Activated CD8-positive, alpha-beta memory T cell treated with anti-CD3 and anti-CD28 coated beads for 4 hours (primary cell): Measurements from ENCODE around the gene CPLANE2.
"Not testable (repeated sequence)": the region's sequence is repeated elsewhere in the genome, so short reads cannot be mapped to it uniquely, and the experiment has no call there.

ENCODE experiments used
- DNase-seq, 2 donors: peaks; one replicate each; pipeline ENCODE4 v3.0.0-alpha.2; 2020; ENCODE audit warnings: low read depth in 2 of 2

The CPLANE2 gene

DNA sequence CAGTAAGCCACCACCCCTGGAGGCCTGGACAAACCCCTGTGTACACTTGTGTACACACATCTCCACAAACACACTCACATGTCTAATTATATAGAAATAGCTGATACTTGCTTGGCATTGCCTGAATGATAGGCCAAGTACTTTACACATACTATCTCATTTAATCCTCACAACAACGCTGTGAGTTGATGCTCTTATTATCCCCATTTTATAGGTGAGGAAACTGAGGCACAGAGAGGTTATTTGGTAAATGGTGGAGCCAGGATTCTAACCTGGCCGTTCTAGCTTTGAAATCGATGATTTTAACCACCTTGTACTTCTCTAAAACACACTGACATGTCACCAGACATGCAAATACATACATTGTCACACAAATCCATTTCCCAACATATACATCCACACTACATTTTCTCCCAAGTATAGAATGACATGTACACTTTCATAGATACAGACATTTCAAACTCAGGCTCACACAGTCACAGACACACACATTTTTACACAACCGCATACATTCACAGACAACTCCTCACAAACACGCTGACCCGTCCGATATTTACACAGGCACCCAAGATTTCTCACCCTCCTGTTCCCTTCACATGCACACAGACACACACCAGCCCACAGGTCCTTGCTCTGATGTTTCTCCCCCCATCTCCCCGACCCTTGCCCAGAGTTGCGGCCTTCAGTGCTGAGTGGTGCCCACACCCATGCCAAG, 27.7 kb downstream of the CPLANE2 start:
- no peak for DNase-seq

DNA sequence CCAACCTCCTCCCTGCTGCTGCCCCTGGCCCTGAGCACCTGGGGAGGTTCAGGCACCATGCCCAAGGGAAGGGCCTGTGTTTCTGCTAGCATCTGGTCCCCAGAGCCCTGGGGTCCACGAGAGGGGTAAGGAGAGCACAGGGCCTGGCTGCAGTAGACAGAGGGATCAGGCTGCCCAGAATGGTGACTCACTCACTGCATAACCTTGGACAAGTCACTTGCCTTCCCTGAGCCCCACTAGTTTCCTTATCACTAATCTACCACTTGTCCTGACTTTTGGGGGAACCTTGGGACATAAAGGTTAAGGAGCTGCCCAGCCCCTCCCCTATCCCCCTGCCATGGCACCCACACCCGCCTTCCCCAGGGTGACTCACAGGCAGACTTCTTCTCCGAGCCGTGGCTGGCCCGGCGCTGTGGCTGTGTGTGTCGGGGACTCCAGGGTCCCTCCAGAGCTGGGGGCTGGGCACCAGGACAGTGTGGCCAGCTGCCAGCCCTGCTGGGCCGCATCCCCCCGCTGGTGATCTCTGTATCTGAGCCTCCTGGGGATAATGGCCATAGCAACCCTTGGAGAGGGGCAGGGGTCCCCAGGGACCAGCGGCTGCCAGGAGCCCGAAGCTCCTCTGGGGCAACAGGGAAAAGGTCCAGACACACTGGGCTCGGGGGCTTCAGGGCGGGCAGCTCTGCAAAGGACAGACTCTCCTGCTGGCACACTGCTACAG, 28.6 kb downstream of the CPLANE2 start:
- DNase-seq = no peak

DNA sequence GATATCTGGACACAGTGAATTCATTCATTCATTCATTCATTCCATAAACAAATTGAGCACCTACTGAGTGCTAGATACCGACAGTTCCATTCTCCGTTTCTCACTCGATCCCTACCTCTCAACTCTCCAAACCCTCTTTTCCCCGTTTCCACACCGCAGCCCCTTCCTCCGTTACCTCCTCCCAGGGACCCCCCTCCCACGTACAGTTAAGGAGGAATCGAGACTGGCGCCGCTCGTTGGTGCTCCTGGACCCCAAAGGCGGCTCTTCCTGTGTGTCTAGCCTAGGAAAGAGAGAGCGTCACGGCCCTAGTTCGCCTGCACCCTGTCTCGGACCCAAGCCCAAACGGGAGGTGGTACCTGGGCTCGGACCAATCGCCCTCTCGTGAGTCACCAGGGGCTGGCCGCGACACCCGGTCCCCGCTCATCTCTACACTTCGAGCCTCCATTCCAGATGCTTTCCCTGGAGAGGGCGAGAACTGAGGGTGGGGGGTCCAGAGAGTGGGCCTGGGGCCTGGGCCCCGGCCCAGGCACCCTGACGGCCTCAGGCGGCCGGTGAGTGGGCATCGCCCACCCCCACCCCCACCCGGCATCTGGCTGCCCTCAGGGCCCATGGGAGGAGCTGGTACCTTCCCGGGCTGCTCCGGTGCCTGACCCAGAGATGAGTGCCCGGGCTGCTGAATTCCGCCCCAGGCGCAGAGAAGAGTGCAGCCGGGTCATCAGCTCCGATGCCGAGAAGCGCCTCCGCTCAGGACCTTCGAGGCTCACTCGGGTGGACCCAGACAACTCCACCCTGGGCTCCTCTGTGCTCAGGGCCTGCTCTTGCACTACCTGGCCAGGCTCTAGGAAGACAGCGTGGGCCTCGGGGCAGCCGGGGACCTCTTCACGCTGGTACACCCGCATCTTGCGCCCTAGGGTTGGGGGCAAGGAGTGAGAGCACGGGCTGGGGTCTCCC, 29.4 kb downstream of the CPLANE2 start:
- no peak for DNase-seq

DNA sequence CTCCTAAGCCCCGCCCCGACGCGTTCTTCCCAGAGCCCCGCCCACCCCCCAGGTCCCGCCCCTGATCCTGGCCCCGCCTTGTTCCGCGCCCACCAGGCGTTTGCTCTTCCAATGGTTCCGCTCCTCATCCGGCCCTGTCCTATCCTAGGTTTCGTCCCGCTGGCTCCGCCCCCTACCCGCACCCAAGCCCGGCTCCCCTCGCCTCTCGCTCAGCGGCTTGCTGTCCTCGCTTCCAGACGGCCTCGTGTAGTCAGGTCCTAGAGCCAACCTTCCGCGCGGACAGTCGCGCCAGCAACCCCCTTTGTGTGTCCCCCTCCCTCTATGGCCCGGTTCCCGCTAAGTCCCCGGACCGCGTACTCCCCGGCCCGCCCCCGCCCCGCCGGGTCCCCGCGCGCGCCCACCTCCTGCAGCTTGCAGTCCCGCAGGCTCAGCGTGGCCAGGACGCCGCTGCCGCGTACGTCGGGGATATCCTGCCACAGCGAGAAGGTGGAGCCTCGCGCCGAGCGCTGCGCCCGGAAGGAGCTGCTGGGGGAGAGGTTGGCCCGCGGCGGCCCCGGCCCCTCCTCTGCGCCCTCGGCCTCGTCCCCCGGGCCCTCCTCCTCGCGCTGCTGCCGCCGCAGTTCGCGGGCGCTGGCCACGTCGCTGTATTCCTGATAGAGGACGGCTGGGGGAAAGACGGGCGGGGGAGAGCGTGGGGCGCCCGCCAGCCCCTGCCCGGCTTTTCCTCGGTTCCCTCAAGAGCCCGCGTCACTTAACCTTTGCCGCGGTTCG, 30.3 kb downstream of the CPLANE2 start:
- peak; percentile 79 to 86 for DNase-seq

DNA sequence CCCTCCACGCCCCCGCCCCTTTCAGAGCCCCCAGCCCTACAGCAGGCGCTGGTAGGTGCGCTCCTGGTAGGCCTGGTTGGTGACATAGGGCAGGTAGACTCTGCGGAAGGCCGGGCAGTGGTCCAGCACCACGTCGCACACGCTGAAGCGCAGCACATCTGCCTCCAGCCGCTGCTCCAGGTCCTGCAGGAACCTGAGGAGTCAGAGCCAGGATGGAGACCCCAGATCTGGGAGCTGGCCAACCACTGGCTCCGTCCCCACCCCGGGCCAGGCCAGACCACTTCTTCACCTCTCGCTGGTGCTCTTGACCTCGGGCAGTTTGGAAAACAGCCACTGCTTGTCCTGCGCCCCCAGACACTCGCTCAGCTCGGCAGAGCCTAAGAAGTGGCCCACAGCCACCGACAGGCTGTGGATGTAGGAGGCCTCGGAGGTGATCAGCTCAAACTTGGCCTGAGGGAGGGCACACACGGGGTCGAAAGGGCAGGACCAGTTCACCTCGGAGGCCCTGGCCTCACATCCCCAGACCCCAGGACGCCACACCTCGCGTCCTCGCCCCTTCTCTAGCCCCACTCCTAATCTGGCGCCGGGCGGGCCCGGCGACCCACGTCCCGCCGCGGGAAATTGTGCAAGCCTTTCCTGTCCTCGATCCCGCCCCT, 31.0 kb downstream of the CPLANE2 start:
- no peak for DNase-seq

DNA sequence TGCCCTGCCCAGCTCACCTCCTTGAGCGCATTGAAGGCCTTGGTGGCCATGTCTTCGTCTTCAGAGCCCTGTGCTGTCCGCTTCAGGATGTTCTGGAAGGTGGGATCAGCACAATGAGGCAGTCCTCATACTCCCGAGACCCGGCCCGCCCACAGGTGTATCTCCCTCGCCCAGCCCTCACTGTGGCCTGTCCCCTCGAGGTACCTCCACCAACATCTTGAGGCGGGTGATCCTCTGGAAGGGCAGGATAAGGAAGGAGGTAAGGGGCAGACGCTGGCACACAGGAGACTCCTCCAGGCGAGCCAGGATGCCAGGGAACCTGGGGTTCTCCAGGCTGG, 31.7 kb downstream of the CPLANE2 start:
- DNase-seq = no peak

DNA sequence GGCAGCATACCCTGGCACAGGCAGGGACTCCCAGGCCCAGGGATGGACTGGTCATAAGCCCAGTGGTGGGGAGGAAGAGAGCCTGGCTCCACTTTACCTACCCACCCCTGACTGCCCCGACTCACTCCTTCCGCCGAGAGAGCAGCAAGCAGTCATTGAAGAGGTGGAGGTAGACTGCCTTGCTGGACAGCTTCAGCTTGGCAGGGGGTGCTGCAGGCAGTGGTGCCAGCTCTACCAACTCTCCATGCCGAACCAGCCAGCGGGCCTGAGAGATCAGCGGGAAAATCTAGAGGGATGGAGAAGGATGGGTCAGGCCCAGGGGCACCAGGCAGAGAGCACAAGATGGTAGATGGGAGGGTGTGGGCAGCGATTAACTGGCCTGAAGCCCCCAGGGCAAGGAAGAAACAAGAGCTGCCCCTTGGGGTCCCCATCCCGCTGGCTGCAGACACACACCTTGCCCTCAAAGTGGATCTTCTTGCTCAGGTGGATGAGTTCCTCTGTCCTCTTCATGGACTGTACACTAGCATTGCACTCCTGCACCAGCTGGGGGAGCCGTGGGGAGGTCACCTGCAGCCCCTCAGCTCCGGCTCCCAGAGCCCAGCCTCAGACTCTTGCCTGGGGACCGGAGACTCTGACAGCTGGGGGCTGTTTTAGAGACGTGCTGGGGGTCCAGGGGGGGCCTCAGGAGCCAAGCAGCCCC, 32.2 kb downstream of the CPLANE2 start:
- peak in 1 of 2 donors; percentile 14 for DNase-seq

DNA sequence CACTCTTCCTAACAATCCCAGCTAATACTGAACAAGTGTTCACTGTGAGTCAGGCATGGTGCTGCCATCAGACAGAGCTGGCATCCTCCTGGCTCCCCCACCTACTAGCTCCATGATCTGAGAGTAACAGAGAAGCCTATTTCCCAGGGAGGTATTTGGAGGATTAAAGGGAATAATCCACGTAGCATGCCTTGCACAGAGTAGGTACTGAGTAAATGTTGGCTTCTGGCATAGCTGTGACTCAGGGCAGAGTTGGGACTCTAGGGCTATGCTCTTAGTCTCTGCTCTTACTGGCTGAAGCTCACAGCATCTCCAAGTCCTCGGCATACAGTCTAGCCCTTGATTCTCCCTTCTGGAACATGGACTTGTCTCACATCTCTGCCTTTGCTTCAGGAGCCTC, 32.8 kb downstream of the CPLANE2 start:
- DNase-seq = no peak

DNA sequence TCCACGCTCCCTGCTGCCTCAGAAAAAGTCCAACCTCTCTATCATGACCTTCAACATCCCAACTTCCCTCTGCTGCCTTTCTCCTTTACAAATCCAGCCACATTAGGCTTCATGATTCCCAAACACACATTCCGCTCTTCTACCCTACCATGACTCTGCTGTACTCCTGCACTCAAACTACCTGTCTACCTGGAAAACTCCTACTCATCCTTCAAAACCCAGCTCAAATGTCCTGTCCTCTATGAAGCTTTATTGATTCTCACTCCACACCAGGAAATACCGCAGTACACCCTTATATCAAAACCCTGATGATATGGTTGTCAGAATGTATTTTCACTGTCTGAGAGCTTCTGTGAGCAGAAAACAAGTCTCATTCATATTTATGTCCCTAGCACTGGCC, 33.4 kb downstream of the CPLANE2 start:
- no peak for DNase-seq

DNA sequence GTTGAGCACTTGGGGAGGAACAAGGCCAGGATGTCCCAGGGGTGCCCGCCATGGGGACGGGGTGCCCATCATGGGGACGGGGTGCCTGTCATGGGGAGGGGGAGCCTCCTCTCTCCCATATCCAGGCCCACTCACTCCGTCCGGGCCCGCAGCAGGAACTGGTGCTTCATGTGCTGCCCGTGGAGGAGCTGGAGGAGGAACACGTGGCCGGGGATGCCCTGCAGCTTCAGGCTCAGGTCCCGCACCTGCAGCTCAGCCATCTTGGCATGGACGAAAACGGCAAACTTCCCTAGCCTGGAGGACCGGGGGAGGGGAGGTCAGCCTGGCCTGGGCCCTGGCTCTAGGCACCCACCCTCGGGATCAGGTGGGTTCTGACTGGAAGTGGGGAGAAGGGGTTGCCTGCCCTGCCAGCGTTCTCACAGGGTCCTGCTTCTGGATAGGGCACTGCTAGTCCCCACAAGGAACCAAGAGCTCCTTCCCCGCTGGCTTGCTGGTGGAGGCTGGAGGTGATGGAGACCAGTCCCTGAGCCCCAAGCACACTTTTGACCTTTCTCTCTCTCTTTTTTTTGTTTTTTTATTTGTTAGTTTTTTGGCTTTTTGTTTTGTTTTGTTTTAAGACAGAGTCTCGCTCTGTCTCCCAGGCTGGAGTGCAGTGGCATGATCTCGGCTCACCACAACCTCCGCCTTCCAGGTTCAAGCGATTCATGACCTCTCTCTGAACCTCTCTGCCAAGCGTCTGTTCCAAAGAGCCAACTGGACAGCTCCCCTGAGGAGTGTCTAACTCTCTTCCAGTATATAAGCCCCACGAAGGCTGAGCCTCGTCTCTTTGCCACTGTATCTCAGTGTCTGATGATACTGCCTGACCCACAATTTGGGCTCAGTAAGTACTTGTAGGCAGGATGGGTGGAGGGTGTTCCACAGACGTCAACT, 34.4 kb downstream of the CPLANE2 start:
- DNase-seq = no peak

DNA sequence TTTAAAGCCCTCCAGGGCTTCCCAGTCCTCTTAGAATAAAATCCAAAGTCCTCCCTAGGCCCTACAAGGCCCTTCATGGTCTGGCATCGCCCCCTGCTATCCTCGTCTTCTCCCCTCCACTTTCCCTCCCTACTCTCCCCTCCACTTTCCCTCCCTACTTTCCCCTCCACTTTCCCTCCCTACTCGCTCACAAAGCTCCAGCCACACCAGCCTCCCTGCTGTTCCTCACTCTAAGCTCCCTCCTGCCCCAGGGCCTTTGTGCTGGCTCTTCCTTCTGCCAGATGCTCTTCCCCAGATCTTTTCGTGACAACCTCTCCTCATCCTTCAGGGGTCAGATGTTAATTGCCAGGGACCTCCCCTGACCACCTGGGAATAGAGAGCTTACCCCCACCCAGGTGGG, 37.3 kb downstream of the CPLANE2 start:
- no peak for DNase-seq

DNA sequence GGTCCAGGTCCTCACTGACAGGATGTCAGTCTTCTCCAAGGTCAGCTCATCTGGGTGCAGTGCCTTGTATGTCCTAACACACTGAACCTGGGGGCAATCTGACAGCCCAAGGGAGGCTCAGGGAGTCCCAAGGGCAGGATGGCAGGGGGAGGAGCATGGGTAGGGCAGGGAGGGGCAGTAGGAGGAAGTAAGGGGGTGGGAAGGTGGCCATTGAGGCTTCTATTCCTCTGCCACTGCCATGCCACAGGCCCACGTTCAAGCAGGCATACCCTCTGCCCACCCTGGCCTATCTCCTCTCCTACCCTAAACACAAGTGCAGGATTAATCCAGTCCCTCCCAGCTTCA, 37.9 kb downstream of the CPLANE2 start:
- no peak for DNase-seq

DNA sequence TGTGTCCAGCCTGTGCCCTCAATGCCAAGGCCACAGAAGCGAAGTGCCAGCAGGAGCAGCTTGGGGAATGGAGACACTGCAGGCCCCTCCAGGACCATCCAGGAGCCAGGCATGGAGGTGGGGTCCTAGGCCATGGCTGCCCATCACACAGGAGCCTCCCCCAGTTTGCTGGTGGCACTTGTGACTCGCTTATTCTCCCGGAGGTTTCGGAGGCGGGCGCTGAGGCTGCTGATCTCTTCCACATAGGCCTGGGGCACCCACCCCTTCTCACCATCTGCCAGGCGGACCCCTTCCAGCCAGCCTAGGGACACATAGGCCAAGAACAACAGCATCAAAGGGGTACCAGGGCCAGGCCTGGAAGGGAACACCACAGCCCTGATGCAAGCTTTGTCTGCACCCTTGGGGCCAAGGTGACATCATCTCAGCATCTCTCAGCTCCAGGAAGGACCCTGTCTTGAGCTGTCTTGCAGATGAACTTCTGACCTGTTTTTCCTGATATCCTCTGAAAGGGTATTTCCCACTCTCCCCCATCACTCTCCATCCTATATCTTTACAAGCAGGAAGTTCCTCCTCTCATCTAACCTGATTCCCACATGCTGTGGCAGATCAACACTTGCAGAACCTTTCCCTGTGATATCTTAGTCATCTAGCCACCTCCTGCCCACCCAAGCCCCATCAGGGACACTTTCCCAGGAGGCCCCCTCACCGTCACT, 38.4 kb downstream of the CPLANE2 start:
- no peak for DNase-seq

DNA sequence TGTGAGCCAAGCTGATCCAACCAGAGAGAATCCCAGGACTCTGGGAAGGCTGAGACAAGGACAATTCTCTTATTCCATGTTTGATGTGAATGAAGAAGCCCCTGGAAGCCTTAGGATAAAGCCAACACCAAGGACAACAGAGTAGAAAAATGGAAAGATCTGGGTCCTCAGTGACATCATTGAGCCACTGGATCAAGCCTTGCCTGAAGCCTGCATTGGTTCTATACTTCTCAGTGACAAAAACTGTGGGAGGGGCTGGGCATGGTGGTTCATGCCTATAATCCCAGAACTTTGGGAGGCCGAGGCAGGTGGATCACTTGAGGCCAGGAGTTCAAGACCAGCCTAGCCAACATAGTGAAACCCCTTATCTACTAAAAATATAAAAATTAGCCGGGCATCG, 40.1 kb downstream of the CPLANE2 start:
- no peak for DNase-seq

DNA sequence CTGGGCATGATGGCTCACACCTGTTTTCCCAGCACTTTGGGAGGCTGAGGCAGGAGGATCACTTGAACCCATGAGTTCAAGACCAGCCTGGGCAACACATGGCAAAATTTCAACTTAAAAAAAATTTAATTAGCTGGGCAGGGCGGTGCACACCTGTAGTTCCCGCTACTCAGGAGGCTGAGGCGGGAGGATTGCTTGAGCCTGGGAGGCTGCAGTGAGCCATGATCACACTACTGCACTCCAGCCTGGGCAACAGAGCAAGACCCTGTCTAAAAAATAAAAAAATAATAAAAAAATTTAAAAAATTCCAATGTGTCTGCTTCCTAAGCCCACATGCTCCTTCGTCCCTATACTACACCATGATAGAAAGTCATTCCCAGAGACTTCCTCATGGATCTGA, 40.8 kb downstream of the CPLANE2 start:
- not testable (repeated sequence) for DNase-seq

DNA sequence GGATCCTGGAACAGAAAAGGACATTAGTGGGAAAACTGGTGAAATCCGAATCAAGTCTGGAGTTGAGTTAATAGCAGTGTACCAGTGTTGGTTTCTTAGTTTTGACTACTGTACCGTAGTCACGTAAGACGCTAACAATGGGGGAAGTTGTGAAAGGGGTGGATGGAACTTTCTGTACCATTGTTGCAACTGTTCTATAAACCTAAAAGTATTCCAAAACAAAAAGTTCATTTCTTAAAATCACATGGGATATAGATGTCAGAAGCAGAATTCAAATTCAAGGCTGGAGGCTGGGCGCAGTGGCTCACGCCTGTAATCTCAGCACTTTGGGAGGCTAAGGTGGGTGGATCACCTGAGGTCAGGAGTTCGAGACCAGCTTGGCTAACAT, 41.5 kb downstream of the CPLANE2 start:
- no peak for DNase-seq

DNA sequence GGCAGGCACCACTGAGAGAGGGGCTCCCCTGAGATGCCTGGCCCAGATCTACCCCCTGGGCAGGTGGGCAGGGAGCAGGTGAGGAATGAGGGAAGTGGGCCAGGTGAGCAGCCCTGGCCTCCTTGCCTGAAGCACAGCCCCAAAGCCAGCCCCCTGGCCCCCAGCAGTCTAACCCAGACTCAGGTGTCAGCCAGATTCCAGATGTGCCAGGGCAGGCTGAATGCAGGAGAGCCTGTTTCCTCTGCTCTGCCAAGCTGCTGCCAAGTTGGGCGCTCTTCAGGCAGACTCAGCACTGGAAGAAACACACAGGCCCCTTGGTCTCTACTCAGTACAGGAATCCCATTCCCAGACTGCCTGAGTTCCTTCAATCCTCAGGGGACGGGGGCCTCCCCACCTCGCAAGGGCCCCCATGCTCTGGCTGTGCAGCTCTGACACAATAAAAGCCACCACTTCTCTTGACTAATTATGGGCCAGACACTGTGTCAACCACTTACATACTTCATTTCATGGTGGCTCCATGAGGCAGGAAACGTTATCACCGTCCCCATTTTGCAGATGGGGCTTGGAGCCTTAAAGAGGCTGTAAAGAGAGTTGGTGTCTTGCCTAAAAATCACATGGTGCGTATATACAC, 45.0 kb downstream of the CPLANE2 start:
- no peak for DNase-seq

DNA sequence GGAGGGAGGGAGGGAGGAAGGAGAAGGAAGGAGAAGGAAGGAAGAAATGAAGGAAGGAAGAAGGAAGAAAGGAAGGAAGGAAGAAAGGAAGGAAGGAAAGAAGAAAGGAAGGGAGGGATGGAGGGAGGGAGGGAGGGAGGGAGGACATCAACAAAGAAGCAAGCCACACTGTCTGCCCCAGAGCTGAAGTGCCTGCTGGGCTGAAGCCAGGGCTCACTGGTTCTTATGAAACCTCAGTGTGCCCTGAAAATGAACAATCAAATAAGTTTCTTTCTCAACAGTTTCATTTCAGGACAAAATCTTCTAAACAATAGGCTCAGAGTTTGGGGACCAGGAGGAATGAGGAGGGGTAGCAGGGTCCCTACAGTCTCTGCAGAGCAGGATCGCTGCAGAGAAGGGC, 45.7 kb downstream of the CPLANE2 start:
- no peak for DNase-seq
